HUDEP-2 (cell line): ENCODE results near the gene SGO2.
"Not testable (repeated sequence)": the region's sequence is repeated elsewhere in the genome, so short reads cannot be mapped to it uniquely, and the experiment has no call there.

Source experiments
- DNase-seq, 76 experiments: peaks; one replicate each; lab custom pipeline; 2025; ENCODE audit not compliant: unreplicated experiment in 76 of 76; lab: John Stamatoyannopoulos, UW

Gene SGO2

DNA sequence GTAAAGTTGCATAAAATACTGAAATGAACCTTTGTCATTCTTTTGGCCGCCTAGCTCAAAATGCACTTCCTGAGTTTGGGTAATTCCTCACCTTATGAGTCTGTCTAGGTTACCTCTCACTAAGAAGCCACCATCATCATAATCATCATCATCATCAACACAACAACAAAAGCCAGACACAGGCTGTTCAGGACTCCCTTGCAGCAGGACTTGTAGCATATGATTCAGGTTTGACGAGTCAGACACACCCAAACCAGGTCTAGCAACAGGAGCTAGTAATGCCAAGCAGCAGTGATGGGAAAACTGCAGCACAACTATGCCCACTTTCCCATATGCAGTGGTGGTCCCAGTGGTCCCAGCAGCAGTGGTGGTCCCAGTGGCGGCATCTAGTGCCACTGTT is 2.8 kb upstream of the SGO2 start:
- DNase-seq = no peak

DNA sequence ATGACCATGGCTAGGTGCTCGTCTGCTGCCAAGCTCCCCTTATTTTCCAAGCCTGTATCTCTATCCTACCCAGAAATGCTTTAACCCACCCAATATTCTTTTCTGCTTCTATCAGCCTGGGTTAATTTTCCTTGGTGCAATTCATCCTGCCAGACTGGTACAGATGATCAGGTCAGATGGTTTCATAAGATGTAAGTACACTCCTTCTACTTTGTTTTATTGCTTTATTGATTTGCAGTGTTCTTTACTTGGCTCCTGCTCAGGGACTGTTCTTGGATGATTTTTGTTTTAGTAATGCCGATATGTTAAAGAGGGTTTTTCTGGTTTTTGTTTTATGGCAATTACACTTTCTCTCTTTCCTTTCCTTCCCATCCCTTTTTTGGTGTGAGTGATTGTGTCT is 2.4 kb upstream of the SGO2 start:
- no peak for DNase-seq

DNA sequence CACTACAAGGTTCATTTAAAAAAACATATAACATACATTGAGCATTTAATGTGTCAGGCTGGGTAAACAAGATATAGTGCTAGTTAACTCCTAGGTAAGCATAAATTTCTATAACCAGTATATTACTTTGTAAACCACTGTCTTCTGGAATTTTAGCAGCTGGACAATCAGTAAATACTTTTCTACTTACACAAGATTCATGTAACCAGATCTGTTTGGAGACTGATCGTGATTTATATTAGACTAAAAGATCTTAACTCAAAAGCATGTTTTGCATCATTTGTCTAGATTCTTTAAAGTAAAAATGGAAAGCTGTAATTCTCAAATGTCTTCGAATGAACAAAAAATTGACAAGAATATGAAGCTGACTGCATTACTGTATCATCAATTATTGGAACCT is 941 bp upstream of the SGO2 start:
- no peak for DNase-seq

DNA sequence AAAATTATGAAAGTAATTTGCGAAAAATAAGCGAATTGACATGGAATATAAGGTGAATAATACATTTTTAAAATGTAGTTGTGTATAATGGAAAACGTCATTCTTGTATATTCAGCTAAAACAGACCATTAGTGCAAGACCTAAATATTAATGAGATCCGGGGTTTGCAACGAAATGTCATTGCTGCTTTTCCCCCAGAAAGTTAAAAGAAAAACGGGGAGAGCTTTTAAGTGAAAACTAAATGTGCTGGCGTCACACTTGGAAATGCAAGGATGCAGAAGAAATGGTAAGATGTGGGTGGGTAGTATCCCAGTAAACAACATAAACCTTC is 491 bp upstream of the SGO2 start:
- no peak for DNase-seq

DNA sequence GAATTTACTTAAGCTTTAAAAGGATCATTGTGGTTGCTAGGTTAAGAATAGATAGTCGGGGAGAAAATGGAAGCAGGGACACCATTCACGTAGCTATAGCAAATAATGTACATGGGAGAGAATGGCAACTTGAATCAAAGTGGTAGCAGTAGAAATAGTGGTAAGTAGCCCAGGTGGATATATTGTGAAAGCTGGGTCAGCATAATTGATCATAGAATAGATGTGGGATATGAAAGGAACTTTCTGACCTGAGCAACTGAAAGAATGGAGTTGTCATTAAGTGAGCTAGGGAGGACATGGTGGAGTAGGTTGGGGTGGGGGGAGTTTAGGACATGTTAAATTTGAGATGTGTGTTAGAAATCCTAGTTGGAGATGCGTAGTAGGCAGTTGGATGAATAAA is 2.2 kb downstream of the SGO2 start:
- no peak for DNase-seq

DNA sequence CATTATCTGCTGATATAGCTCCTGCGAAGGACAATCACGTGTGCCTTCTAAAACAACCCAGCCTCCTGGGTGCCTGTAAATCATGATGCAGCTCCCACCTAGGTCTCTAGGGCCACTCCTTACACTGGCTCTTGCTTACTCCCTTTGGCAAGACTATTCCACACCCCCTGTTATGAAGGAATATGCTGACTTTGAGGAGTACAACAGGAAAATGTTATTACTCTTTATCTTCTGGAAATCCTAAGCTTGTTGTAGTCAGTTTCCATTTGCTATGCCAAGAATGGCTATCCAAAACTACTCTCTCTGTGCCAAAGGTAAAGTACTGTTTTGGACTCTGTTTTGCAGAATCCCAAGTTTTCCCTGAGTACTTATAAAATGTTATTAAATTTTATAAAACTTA is 7.7 kb downstream of the SGO2 start:
- peak in 2 of 76 experiments; percentile 2 to 3 for DNase-seq

DNA sequence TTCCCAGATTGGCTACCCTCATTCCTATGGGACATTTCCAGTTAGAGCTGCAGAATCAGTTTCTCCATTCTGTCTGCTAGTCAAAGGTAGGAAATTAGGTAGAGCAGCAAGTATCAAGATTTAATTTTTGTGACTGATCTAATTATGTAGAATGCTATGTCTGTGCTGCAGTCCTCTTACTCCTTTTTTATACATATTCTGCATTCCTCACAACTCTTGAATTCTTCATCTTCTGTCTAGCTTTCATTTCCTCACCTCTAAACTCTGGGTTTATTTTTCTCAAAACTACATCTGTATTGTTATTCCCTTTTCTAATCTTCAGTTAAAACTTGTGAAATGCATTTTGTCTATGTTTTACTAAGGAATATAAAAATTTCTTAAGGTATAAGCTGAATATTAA is 8.6 kb downstream of the SGO2 start:
- DNase-seq = no peak

DNA sequence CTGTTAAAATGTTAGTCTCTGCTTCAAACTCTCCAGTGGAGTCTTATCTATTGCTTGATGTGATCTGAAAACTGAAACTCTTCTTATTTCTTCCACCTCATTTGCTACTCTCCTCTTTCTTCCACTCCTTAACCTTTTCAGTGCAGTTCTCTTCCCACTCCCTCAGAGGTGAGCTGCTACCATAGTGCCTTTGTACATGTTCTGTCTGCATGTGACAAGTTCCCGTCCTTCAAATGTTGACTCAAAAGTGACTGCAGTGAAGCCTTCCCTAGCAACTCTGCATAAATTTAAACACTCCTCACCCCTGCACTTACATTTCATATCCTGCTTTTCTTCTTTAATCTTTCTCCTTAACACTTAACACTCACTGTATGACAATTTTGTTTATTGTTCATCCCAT is 12.1 kb downstream of the SGO2 start:
- no peak for DNase-seq

DNA sequence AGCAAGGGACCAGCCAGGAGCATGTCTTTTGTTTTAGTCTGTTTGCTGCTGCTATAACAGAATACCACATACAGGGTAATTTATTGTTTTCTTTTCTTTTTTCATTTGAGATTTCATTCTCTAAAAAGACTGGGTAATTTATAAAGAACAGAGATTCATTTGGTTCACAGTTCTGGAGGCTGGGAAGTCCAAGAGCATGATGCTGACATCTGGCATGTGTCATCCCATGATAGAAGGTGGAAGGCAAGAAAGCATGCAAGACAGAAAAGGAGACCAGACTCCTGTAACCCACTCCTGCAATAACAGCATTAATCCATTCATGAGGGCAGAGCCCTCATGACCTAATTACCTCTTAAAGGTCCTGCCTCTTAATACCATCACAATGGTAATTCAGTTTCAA is 14.8 kb downstream of the SGO2 start:
- DNase-seq = no peak

DNA sequence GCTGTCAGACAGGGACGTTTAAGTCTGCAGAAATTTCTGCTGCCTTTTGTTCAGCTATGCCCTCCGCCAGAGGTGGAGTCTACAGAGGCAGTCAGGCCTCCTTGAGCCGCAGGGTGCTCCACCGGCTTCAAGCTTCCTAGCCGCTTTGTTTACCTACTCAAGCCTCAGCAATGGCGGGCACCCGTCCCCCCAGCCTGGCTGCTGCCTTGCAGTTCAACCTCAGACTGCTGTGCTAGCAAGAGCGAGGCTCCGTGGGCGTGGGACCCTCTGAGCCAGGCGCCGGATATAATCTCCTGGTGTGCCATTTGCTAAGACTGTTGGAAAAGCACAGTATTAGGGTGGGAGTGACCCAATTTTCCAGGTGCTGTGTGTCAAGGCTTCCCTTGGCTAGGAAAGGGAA is 40.6 kb downstream of the SGO2 start:
- DNase-seq = not testable (repeated sequence)

DNA sequence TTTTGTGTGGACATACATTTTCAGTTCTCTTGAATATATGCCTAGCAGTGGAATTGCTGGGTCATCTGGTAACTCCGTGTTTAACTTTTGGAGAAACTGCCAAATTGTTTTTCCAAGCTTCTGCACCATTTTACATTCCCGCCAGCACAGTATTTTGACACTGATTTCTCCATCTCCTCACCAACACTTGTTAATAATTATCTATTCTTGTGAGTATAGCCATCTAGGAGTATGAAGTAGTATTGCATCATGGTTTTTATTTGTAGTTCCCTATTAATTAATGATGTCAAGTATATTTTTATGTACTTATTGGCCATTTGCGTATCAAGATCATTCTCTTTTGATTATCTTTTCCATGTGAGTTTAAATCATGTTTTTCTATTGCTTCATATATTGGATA is 41.9 kb downstream of the SGO2 start:
- no peak for DNase-seq

DNA sequence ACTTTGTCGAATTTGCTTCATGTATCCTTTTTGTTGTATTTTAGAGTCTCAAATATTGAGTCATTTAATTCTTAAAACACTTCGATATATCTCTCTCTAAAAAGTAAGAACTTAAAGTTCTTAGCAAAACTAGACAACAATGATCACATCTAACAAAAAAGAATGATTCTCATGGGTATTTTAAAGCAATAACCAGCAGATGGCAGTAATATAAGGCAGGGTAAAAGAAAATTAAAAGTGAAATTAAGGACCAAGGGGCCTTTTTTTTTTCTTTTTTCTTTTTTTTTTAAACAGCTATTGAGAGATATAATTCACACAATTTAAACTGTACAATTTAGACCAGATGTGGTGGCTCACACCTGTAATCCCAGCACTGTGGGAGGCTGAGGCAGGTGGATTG is 50.0 kb downstream of the SGO2 start:
- DNase-seq = peak in 1 of 76 experiments; percentile 6

DNA sequence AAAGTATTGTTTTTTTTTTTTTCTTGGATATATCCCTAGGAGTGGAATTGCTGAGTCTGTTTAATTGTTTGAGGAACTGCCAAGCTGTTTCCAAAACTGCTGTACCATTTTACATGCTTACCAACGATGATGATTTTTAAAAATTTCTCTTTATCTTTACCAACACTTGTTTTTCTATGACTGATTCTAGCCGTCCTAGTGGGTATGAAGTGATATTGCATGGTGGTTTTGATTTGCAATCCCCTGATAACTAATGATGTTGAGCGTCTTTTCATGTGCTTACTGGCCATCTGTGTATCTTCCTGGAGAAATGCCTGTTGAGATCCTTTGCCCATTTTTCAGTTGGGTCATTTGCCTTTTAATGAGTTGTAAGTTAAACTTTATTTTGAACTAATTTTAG is 51.0 kb downstream of the SGO2 start:
- peak in 1 of 76 experiments; percentile 1 for DNase-seq

DNA sequence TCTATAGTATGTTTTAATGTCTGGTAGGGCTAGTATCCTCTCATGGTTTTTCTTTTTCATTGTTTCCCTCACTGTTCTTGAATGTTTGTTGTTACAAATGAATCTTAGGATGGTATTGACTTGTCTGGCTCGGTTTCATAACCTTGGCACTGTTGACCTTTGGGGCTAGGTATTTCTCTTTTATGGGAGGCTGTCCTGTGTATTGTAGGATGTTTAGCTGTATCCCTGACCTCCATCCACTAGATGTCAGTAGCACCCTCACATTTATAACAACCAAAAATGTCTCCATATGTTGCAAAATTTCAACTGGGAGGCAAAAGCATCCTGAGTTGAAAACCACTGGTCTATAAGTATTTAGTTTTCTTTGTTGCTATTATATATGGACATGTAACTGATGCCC is 52.8 kb downstream of the SGO2 start:
- DNase-seq = no peak

DNA sequence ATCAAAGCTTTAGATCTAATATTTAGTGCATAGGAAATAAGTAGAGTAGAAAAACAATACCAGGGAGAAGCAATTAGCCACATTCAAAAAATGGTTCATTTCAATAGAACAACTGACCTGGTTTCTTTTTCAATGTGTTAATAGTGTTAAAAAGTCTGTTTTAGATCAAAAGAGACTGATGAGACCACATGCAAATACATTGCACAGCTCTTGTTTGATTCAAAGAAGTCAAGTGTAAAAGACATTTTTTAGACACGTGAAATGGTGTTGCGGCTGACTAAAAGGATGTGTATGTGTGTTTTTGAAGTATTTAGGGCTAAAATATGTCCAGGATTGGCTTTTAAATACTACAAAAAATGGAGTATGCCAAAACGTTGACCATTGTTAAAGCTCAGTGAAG is 58.6 kb downstream of the SGO2 start:
- no peak for DNase-seq

DNA sequence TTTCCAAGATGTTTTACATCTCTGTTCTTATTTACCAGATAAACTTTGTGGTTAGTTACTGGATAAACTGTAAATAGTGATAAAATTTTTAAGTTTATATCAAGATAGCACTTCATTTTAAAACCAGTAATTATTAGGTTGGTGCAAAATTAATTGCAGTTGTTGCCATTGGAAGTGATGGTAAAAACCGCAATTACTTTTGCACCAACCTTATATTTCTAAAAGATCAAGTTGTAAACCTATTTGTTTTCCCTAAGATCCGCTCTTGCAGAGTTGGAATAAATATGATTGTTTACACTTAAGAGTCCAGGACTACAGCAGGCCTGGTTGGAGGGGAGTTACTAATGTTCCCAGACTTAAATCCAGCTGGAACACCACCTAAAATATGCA is 59.3 kb downstream of the SGO2 start:
- no peak for DNase-seq

DNA sequence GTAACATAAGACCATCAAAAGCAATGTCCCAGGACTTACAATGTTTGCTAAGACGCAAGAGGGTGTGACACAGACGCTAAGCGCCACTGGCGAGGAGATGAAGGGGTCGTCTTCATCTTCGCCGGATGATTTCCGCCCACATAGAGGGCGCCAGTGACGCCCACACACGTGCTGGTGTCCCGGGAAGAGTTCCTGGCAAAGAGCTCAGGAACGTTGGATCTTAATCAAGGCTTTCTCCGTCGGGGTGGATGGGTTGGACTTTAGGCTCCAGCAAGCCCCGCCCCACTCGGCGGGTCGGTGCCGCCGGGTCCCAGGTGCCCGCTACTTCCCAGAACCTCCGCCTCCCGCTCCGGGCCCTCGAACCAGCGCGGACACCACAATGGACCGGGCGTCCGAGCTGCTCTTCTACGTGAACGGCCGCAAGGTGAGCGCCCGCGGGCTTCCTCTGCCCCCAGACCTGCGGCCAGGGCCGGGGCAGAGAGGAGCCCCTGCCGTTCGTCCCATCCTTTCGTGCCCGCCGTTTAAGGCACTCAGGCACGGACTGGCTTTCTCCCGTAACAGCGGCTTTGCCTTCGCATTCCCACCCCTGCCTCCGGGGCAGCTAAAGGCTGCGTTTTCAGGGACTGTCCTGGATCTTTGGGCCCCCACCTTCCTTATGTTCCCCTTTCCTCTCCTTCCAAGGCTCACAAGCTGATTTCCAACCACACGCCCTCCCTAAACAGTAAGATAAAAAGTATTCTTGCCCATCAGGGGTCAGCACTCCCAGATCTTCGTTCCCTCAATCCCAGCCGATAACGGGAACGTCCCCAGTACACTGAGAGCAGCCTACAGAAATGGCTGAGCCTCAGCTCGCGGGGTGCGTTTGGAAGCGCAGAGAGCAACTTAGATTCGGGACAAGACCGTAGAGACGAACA is 60.0 kb downstream of the SGO2 start, which contains the start of gene AOX1:
Gene AOX1, plus strand, starts transcription at position 285 of the 914 bp plus-strand sequence. Its CDS starts 95 bp downstream, at position 380.
- peak in 8 of 76 experiments; percentile 2 to 22 (median 7) for DNase-seq

DNA sequence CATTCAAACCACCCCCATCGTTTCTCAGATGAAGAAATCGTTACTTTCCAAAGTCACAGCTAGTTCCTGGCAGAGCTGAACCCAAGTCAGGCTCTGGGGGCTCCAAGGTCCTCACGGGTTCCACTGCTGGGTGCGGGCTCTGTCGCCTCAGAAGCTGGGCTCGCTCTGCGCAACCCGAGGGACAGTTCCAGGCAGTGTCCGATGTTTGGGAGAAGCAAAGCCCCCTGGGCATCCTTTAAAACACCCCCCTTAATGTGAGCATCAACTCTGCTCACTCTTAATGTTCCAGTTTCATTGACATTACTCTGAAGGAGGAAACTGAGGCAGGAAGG is 60.6 kb downstream of the SGO2 start:
- no peak for DNase-seq

DNA sequence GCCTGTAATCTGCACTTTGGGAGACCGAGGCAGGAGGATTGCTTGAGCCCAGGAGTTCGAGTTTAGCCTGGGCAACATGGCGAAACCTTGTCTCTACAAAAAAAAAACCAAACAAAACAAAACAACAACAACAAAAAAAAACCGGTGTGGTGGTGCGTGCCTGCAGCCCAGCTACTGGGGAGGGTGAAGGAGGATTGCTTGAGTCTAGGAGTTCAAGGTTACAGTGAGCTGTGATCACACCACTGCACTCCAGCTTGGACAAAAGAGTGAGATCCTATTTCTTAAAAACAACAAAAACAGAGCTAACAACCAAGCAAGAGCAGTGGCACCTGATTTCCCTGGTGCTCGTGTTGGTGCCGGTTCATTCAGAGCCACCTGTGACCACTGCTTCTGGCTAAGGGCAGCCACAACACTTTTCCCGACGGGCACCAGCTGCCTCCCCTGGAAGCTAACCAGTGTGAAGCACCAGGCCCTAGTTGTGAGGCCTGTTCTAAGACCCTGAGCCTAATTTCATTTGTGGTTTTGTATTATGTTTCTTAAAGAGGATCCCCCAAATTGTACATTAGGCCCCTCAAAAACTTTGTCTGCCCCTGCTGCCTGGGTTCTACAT is 61.1 kb downstream of the SGO2 start:
- no peak for DNase-seq

DNA sequence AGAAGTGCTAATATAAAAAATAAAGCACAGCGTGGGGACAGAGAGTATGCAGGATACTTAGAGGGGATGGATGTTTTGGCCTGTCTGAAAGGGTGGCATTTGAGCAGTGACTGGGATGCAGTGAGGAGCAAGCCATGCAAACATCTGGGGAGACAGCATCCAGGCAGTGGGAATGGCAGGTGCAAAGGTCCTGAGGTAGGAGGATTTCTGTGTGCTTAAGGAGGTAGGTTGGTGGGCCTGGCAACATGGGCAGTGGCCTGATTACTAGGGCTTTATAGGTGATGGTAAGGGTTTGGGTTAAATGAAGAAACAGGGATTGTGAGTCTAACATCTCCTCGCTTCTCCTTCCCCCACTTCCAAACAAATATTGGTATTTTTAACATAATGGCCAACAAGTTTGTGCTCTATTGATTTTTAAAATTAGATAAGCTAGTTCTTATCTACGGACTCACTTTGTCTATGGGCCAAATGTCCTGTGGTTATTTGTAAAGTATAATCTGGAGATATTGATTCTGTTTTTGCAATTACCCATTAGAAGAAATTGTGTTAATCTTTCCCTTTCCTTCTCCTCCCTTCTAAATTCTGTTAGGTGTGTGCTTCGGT is 62.2 kb downstream of the SGO2 start:
- DNase-seq = no peak

DNA sequence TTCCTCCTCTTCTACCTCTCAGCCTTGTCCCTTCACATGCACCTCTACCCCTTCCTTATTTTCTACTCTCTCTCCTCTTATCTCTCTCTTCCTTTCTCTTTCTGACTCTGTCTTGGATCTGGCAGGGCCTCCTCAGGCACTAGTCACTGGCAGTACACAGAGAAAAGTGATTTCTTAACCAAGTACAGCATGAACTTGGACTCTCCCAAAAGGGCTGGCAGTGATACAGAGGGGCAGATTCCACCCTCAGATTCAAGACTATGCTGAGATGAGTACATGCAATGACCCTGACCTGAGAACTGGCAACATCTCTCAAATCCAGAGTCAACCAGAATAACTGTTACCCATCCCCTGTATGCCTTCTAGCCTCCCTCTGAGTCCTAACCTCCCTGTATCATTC is 64.1 kb downstream of the SGO2 start:
- DNase-seq = no peak

DNA sequence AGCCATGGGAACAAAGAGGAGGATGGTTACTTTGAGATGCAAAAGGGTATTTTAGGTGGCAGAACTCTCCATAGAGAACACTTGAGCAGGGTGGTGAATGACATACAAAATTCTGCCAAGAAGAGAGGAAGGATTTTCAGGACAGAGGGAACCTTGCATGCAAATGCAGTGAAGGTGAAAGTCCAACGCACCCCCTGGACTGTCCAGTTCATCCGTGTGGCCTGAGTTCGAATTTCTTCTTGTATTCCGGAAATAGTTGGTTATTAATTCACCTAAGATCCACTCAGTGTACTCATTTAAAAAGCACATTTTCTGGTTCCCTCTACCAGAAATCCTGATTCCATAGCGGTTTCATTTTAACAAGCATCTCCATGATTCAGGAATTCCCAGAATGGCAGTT is 65.3 kb downstream of the SGO2 start:
- no peak for DNase-seq
